Body of pancreas (tissue), 4 donors: ENCODE results near the gene LIX1L.

Source experiments
- POLR2A ChIP-seq, 3 donors: fragments of 450-650 bp; IDR thresholded peaks; one replicate each; pipeline ENCODE4 v1.6.1; 2016; ENCODE audit warnings: antibody characterized with exemption in 3 of 3, mild to moderate bottlenecking in 2 of 3
- TF ChIP-seq, protein P1 (sequence below), 7 experiments: fragments of 450-650 bp in 4 of 7; fragments of 200-600 bp in 3 of 7; sonication (generic) in 3 of 7; IDR thresholded peaks; one replicate each; pipeline ENCODE4 v1.5.1; 2016 to 2019; ENCODE audit warnings: antibody characterized with exemption in 7 of 7

DNA sequence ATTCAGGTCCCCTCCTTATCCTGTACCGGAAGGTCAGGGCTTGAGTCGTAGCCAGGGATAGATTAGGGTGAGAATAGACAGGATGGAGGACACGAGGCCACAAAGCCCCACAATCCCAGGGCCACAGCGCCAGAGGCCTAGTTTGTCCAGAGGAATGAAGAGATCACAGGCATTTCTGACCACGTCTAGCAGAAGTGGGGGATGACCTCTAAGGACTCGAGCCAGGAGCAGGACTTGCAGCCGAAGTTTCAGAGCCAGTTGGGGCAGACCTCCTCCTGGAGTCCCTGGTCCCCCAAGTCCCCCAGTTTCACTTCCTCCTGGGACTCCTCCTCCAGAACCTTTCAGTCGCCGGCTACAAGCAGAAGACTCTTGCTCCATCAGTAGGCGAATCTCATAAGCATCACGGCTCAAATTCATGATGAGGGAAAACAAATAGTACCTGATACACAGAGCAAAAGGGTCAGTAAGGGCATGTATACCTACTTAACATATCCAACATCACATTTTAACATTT is 45.6 kb downstream of the LIX1L start:
- TF ChIP-seq, protein P1, sequence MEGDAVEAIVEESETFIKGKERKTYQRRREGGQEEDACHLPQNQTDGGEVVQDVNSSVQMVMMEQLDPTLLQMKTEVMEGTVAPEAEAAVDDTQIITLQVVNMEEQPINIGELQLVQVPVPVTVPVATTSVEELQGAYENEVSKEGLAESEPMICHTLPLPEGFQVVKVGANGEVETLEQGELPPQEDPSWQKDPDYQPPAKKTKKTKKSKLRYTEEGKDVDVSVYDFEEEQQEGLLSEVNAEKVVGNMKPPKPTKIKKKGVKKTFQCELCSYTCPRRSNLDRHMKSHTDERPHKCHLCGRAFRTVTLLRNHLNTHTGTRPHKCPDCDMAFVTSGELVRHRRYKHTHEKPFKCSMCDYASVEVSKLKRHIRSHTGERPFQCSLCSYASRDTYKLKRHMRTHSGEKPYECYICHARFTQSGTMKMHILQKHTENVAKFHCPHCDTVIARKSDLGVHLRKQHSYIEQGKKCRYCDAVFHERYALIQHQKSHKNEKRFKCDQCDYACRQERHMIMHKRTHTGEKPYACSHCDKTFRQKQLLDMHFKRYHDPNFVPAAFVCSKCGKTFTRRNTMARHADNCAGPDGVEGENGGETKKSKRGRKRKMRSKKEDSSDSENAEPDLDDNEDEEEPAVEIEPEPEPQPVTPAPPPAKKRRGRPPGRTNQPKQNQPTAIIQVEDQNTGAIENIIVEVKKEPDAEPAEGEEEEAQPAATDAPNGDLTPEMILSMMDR (IDR thresholded peaks at IDR 0.05), result no peak
- no peak for TF ChIP-seq POLR2A (IDR thresholded peaks at IDR 0.05)
